ENCODE measurements around the gene NAV2.

DNA sequence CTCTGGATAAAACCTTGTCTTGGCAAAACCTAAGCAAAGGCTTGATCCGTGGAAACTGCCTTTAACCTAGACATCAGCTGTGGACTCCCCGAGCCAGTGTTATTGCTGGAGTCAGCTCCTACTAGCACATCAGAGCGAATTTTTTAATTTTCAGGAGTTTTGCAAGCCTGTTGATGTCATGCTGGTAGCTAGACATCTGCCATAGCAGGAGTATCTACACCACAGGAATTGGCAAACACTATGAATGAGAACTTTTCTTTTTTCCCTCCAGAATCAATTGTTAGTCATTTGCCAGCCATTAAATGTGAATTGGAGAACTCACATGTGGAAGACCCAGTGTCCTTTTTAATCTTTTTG is 201.2 kb downstream of the NAV2 start:
- TF ChIP-seq POLR2AphosphoS5 (IDR thresholded peaks at IDR 0.05): no peak
- TF ChIP-seq, protein P1, sequence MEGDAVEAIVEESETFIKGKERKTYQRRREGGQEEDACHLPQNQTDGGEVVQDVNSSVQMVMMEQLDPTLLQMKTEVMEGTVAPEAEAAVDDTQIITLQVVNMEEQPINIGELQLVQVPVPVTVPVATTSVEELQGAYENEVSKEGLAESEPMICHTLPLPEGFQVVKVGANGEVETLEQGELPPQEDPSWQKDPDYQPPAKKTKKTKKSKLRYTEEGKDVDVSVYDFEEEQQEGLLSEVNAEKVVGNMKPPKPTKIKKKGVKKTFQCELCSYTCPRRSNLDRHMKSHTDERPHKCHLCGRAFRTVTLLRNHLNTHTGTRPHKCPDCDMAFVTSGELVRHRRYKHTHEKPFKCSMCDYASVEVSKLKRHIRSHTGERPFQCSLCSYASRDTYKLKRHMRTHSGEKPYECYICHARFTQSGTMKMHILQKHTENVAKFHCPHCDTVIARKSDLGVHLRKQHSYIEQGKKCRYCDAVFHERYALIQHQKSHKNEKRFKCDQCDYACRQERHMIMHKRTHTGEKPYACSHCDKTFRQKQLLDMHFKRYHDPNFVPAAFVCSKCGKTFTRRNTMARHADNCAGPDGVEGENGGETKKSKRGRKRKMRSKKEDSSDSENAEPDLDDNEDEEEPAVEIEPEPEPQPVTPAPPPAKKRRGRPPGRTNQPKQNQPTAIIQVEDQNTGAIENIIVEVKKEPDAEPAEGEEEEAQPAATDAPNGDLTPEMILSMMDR (IDR thresholded peaks at IDR 0.05): no peak
